GM21390 (cell line): Measurements from ENCODE around the gene FAM170B.

Experiments used
- ATAC-seq: cut with Tn5 transposase; IDR thresholded peaks from one replicate; pipeline ENCODE4 v1.9.1; 2021; ENCODE audit not compliant: unreplicated experiment

Gene FAM170B

DNA sequence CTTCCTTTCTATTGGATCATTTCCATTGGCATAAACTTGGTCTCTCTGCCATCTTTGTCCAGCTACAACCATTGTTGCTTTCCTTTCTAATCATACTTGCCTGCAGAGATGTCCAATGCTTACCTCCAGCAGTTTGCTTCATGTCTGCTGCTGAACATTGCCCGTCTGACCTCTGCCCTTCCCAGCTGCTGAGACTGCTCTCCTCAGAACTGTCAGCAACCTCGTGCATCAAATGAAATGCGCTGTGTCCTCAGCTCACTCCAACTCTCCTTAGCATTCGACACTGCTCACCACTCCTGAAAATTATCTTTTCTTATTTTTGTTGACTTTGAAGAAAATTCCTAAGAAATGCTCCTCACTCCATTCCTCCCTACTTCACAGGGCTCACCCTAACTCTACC lies 5.0 kb downstream of the FAM170B start:
- no peak for ATAC-seq

DNA sequence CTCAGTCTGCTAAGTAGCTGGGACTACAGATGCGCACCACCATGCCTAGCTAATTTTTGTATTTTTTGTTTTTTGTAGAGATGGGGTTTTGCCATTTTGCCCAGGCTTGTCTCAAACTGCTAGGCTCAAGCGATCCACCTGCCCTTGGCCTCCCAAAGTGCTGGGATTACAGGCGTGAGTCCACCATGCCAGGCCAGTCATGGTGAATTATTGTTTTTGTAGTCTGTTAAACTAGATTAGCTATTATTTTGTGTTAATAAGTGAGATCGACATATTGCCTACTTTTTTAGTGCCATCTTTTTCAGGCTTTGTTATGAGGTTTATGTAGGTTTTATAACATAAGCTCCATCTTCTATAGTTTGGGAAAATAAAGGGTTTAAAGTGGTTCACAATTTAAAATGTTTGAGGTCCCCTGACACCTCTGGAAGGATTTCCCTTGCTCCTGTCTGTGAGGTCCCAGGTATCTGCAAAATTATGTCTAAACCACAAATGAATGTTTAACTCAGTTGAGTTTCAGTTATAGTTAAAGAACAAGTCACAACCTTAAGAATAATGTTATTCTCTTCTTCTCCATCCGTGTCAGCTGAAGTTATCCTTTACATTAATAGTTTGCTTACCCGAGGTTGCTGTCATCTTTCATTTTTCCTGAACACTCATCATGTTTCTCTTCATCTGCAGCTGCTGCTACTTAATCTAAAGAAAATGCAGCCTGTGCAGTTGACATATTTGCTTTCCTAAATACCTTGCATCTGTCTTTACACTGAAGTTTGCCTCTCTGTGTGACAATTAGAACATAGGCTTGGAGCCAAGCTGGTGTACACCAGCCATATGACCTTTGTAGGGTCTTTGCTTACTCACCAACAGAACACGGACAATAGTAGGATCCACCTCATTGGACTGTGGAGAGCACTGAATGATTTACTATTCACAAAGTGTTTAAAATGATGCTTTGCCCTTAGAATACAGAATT lies 9.6 kb downstream of the FAM170B start:
- ATAC-seq, result no peak

DNA sequence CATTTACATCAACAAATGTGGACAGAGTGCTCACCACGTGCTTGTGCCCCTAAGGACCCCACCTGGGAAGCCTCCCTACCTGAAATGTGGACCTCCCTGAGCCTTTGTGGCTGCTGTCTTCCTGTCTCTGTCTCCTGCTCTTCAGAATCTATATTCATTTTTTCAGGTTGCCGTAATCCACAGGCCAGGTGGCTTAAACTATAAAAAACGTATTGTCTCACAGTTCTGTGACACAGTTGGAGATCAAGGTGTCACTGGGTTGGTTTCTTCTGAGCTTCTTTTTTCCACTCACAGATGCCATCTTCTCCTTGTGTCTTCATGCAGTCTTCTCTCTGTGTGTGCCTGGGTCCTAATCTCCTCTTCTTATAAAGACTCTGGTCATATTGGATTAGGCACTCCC lies 12.9 kb downstream of the FAM170B start:
- no peak for ATAC-seq

DNA sequence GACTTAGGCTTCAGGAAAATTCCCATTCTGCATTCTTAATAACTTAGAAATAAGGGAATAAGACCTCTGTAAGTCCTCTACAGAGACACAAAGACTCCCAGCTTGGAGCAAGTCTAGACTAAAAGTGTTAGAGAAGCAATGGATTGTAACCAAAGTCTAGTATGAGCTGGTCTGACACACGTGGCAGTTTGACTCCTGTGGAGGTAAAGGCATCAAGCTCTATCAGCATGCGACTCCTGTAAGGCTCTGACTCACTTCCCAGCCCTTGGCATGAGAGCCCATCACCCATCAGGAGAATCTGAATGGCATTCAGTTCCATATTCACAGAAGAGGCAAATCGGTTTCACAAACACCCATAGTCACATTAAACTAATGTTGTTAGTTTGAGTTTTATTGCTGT lies 14.1 kb downstream of the FAM170B start:
- no peak for ATAC-seq

DNA sequence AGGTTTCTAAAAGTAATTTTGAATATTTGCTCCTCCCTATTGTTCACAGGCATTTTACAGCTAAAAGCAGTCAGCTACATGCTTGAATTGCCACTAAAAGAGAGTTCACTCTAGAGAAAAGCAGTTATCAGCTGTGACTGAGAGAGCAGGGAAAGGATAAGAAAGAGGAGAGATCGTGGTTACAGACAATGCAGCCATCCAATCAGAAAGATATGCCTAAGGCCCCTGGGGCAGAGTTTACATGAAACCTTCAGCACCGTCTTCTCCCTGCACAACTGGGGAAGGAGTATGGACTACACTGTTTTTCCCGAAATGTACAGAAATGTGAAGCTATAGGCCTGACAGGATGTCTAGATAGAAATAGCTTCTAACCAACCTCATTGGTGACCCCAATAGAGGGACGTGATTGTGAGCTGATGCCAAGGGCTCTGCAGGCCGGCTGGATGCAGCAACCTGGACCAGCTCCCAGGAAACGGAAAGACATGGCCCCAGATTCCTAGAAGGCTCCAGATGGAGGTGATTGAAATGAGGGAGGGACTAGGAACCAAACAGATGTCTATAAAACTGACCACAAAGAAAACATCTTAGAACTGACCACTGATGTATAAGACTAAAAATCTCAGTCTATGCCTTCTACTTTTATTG lies 15.3 kb downstream of the FAM170B start:
- no peak for ATAC-seq

DNA sequence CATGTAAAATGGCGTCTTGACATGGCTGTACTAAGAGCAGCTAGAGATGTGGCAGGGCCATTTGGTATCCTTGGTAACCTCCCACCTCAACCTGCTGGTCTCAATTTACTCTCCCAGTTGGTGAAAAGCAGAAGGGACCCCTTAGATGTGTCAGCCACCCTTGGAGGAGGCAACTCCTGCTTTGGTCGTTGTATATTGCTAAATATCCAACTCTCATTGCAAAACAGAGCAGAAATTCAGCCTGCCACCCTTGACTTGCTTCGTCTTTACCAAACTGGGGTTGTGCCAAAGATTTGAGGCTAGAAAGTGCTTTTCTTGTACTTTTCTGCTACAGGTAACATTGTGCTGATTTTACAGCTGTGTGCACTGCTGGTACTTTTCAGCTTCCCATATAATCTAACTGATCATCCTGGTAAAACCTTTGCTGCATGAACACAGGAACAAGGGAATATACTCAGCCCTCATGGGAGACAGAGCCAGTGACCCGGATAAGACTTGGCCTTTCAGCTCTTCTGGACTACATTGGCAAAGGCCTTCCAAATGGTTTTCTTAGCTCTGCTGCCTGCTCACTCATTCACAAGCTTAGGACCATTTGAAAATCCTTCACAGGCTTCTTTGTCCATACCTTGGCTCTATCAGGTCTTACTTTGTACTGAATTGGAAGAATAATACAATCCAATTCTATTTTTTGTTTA lies 16.3 kb downstream of the FAM170B start:
- ATAC-seq, result no peak

DNA sequence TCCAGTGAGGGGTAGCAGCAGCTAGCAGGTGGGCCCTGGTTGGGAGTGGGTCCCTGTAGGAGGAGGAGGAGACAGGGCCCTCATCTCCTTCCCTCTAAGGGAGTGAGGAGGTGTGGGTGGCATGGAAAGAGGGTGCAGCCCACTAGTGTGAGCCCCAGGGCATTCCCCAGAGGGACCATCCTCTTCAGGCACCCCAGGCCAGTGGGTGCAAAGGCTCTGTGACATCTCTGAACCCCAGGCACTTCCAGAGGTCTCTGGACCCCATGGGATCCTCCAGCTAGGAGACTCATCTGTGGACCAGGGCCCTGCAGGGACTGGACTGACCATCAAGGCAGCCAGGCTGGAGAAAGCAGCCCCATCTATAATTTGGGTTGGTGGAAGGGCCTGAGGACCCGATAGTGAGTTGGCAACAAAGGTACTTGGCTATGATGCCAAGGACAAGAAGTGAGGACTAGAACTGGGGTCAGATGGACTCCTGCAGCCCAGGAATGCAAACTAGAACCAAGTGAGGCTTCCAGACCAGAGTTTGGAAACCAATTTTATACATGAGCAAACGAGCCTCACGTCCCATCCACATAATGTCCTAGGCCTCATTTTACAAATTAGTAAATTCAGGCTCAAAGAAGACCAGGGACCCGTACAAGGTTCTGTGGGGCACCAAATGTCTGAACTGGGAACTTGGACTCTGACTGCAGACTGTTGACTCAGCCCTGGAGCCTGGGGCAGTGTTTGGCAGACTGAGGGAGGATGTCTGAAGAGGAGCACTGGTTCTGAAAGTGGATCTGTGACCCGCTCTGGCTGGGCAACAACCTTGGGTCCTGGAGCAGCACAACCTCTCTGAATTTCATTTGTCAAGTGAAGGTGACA lies 17.1 kb downstream of the FAM170B start:
- no peak for ATAC-seq

DNA sequence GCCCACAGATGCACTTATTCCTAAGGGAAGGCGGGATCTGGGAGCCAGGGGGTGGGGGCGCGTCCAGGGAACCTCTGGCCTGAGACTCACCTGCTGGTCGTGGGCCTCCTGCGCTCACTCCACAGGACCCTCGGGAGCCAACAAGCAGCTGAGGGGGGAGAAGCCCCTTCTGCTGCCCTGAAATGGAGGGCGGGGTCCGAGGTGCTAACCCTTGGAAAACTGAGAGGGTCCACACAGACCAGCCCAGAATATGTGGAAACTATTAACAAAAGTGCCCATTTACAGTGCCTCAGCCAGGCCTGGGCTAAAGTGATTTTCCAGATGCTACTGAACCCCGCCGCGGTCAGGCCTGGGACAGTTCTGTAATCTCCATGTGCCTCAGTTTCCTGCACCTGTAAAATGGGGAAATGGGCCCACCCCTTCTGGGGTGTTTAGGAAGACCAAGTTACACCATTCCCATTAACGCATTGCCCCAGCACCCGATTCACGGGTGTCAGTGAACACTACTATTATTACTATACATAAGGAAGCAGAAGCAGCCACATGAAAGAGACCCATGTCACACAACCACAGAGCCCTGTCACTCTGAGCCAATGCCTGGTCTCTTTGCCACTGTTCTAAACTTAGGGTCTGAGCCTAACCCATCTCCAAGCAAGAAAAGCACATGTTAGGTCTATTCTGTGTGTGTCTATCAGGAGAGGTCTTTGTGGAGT lies 17.9 kb downstream of the FAM170B start:
- ATAC-seq, result no peak

DNA sequence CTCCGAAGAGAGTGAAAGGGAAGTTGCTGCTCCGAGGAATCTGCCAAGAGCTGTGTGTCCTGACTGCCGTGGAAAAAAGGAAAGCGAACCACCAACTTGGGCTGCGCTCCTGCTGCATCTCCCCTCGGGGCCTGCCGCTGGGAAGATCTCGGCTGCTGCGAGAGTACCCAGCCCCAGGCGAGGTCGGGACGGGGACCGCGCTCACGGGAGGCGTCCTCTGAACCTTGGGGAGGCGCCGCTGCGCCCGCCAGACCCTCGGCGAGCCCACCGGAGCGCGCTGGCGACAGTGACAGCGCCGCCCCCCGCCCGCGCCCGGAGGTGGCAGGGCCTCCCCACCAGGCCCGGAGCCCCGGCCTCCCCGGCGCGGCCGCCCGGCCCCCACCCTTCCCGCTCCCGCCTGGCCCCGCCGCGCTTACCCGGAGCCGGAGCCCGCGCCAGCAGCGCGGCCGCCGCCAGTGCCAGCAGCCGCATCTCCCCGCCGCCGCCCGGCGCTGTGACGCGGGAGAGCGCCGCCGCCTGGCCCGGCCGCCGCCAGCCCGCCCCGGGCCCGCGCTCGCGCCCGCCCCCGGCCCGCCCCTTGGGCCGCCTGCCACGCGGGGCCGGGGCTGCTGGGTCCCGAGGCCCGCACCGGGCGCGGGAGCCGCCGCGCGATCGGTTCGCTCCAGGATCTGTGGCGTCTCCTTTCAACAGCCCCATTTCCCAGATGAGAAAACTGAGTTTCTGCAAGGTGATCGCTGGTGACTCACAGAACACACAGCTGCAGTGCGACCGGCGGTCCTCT lies 18.6 kb downstream of the FAM170B start, which contains the start of gene VSTM4:
TSS of gene VSTM4 (minus strand) at position 508 of the 781 bp plus-strand sequence. CDS start at position 471, 37 bp downstream.
- no peak for ATAC-seq

DNA sequence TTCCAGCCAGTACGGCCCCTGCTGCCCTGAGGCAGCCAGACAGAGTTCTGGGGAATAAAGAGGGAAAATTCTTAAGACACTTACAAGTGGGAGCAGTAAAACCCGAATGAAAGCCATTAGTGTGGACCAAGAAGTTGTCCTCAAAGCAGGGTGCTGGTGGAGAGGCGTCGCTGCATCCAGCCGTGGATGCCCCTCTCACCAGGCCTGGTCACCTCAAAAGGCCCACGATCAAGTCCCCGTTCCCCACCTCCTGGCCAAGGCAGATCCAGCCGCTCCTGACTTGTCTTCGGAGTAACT lies 19.2 kb downstream of the FAM170B start:
- ATAC-seq, result no peak

DNA sequence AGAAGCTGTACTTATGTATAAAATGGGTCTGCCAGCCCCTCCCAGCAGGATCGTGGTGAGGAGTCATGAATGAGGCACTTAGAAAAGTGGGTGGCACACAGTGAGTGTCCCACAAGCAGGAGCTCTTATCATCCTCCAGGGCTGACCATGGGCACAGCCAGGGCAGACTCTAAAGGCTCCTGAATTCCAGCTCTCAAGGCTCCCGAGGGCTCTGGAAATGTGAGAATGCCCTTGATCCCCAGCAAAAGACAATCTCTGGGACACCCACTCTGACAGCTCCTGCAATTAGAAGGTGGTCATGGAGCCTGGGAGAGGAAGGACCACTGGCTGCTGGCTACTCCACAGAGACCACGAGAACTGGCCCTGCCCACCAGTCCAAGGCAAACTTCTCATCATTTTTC lies 20.1 kb downstream of the FAM170B start:
- no peak for ATAC-seq

DNA sequence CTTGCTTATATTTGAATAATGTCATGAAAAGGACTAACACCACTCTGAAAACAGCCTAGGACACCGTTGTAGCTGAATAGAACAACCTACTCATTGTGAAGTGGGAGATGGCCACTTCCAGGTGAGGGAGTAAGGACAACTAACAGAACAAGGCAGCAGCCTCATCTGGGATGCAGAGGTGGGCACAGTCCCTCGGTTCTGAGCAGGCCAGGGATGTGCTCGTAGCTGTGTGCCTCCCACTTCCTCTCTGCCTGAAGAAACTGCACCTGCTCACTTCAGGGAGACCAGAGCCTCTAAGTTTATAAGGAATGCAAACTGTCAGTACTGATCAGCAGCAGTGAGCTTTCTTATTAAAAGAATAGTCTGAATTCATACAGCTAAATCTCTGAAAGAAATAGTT lies 21.0 kb downstream of the FAM170B start:
- ATAC-seq, result no peak

DNA sequence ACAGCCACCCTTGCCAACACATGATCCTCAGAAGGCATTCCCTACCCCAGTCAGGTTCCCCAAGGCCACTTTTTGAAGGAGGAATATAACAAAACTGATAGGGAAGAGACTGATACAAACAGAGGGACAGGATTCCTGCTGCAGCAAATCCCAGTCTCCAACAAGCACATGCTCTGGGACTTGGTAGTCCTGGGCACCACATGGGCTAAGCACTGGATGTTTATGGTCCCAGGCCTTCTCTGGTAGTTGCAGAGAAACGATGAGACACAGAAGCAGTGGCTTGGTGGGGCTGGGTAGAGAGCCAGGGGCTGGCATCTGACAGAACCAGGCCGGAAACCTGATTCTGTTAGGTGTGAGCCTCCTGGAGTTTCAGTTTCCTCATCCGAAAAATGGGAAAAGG lies 21.7 kb downstream of the FAM170B start:
- ATAC-seq, result no peak

DNA sequence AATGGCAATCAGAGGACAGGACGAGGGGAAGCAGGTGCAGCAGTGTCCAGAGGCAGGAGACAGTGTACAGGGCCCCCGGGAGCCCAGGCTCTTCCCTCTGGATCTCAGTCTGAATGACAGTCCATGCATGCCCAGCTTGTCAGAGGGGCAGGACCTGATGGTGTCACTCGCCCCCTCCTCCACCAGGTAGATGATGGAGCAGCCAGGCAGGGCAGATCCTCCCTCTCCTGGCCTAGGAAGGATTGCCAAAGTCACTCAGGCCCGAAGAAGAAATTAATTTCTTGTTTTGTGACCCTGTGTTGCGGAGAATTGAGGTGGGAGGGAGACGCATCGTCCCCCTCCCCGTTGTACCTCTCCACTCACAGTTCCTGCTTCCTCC lies 22.5 kb downstream of the FAM170B start:
- ATAC-seq, result no peak

DNA sequence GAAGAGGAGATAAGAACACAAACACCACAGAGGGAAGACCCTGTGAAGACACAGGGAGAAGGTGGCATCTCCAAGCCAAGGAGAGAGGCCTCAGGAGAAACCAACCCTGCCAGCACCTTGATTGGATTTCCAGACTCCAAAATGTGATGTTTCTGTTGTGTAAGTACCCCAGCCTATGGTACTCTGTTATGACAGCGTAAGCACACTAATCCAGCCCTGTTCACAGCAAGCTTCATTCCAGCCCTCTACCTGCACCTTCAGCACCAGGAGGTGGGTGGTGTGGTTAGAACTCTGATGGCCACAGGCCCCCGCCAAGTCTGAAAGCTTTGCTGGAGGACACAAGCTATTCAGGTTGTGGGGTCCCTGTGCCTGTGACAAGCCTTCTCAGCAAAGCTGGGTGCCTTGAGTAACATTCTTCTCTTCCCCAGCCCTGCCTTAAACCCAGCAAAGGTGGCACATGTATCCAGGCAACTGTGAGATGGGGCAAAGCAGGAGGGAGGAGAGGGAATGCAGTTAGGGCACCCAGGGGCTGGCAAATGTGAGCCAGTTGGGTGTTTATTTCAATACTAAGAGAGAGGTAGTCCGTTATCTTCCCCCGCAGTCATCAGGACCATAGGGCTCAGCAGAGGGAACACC lies 23.0 kb downstream of the FAM170B start:
- no peak for ATAC-seq

DNA sequence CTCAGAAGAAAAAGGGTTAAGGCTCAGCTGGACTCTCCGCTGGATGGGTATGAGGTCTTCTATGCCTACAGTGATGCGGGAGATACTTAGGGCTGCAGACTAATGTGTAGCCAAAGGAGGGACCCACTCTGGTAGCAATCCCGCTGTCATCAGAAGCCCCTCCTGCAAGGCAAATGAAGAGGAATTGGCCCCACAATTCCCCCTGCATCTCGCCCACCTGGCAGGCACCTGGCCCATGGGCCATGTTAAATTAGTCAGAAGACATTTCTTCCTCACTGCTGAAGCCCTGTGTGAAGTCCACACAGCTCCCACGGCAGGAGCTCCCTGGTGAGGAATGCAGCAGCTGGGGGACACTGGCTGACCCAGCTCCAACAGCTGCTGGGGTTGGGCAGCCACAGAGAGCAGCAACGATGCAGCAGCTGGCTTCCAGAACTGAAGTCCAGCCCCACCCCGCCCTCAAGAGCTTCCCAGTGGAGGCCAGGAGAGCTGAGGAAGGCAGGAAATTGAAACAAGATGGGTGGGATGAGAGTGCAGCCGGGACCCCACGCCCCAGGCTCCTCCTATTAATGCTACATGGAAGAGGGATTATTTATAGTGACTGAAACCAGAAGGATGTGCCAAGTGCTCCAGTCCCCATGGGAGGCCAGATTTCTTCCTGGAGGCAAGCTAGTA lies 24.0 kb downstream of the FAM170B start:
- ATAC-seq, result no peak

DNA sequence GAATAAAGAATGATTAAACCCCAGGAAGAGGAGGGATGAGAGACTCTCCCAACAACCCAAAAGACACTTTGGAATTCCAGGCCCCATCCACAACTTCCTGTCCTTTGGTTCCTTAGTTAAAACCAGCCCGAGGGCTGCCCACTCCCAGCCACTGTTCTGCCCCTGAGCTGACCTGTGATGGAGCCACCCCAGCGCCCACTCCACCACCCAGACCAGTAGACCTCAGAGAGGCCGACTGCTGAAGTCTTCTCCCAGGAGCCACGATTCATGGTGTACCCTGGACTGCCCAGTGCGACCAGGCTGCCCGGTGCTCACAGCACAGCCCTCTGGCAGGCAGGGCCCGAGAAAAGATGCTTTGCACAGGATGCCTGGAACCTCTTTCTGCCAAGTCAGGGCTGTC lies 25.2 kb downstream of the FAM170B start:
- ATAC-seq, result no peak

DNA sequence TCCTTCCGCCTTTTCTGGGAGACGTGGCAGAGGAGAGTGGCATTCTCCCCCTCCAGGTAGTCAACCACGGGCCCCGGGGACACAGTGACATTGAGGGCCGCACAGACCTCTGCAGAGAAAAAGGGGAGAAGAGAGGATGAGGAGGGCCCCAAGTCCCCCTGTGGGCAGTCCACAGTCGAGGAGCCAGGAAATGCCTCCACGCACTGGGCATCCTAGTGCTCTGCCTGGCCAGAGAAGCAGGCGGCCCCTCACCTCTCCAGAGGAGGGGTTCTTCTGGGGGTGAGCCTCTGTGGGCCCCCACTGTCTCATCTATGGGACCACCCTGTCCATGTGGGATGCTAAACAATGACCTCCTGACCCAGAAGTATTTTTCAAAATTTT lies 25.9 kb downstream of the FAM170B start:
- ATAC-seq, result no peak
